ENCODE measurements around the gene RASA3.
"Not testable (repeated sequence)": the region's sequence is repeated elsewhere in the genome, so short reads cannot be mapped to it uniquely, and the experiment has no call there.

RASA3 gene

DNA sequence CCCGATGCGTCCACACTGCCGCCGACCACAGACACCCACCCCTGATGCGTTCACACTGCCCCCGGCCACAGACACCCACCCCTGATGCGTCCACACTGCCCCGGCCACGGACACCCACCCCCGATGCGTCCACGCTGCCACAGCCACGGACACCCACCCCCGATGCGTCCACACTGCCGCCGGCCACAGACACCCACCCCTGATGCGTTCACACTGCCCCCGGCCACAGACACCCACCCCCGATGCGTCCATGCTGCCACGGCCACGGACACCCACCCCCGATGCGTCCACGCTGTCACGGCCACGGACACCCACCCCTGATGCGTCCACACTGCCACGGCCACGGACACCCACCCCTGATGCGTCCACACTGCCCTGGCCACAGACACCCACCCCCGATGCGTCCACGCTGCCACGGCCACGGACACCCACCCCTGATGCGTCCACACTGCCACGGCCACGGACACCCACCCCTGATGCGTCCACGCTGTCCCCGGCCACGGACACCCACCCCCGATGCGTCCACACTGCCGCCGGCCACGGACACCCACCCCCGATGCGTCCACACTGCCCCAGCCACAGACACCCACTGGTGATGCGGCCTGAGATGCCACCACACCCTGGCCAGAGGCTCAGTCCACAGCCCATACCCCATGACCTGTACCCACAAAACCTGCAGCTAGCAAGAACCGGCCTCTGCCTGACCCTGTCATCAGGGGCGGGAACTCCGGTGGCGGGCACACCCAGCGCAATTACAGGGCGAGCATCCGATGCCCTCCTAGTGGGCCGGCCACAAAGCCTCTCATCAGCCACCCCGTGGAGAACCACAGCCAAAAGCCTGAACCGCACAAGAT is 28.4 kb downstream of the RASA3 start:
- no peak for FAIRE-seq
- no peak for DNase-seq (ENCODE audit: insufficient read length, low spot score)

DNA sequence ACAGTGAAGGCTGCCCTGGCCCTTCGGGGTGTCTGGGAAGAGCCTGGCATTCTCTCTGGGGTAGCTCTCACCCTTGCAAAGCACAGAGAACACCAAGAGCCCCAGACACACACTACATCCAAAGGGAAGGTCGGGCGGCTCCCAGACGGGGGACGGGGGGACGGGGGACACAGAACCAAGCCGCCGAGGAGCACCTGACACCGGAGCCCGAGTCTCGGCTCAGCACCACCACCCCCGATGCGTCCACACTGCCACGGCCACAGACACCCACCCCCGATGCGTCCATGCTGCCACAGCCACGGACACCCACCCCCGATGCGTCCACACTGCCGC is 29.2 kb downstream of the RASA3 start:
- DNase-seq (ENCODE audit: insufficient read length, low spot score); FAIRE-seq: not testable (repeated sequence)

DNA sequence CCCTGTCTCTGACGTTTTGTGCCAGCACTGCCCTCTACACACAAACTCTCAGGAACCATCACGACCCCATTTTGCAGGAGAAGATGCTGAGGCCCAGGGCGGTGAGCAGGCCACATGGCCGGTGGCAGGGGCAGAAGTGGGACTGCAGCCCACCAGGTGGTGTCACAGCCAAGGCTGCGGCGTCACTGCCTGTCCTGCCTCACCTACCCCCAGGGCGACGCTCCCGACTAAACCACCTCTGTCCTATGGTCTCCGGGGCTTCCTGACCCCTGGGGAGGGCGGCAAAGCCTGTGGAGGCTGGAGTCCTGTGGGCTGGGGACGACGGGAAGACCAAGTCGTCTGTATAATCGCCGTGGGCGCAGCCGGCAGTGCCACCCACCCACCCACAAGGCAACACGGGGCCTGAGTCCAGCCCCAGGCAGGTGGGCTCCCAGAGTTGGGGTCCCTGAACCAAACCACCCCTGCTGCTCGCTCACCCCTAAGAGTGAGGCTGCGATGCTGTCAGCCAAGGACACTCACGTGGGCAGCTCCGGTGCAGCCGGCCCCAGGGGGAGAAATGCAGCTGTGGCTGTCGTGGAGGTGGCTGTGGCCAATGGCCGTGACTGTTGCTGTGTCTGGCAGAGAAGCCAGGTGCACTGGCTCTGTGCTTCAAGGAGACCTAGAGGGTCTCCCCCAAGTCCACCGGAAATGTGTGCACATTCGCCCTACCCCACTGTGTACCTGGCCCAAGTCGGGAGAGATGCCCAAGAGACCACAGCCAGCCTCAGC is 29.7 kb downstream of the RASA3 start:
- DNase-seq (ENCODE audit: insufficient read length, low spot score) = no peak
- no peak for FAIRE-seq

GRCh38 chr13:114102131-114102520 is 30.3 kb downstream of the RASA3 start:
- DNase-seq (ENCODE audit: insufficient read length, low spot score) (no peak), FAIRE-seq (no peak)

DNA sequence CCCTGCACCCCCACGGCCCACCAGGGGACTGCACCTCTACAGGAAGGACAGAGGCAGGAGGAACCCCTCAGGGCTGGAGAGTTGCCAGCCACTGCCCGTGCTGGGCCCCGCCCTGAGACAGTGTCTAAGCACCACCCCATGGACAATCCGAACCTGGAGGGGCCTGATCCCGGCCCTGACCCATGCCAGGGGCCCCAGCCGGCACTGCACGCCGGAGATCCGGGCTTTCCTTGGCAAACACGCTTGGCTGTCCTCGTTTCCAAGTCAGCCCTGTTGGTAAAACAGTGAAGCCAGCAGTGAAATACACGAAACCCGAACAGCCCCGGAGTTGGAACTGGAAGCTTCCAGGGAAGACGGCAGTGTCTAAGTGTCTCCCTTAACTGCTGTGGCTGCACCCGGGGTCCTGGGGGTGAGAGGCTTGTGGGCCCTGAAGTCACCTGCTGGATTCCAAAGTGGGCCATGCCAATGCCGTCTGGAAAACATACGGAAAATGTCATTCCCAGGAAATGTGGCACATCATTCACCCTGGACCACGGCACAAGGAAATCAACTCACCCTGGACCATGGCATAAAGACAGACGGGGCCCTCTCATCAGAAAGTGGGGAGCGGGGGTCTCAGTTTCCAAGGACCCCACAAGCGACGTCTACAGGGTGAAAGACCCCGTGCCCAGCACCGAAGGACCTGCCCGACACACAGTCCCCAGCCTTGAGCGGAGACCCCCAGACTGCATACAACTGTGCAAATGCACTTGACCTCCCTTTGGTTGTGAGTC is 30.9 kb downstream of the RASA3 start:
- FAIRE-seq = no peak
- DNase-seq (ENCODE audit: insufficient read length, low spot score) = no peak

GRCh38 chr13:114100446-114101357 is 31.7 kb downstream of the RASA3 start:
- no peak for FAIRE-seq

GRCh38 chr13:114099918-114100445 is 32.4 kb downstream of the RASA3 start:
- DNase-seq (ENCODE audit: insufficient read length, low spot score) = no peak

More at GRCh38 chr13:114100446-114101357, 31.7 kb downstream of the RASA3 start:
- DNase-seq (ENCODE audit: insufficient read length, low spot score) = no peak

DNA sequence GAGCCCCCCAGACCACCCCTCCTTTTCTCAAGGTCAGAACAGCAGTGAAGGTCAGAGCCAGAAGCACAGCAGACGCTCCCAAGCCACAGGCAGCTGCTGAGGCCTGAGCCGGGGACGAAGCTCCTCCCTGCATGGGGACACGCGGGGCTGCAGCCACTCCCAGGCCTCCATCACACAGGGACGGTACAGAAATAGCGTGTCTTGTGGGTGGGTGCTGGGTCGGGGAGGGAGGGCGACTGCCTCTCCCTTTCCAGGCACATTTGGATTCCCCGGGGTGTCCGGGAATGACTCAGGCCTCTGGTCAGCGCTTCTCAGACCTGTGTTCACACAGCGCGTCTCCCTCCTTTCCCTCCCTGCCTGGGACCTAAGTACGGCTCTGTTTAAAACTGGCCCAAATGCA is 33.2 kb downstream of the RASA3 start:
- no peak for FAIRE-seq
- DNase-seq (ENCODE audit: insufficient read length, low spot score) = no peak

More at GRCh38 chr13:114099918-114100445, 32.4 kb downstream of the RASA3 start:
- FAIRE-seq = no peak

DNA sequence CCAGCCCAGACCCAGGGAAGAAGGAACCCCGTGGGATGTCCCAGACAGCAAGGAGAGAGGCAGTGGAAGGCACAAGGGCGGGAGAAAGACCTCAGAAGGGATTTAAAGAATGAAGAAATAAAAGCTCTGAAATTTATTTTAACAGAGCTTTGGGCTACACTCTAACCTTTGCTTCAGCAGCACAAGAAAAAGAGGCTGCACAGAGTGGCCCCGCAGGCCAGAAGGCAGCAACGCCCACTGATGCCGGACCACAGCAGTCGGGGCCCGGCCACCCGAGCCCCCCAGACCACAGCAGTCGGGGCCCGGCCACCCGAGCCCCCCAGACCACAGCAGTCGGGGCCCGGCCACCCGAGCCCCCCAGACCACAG is 33.8 kb downstream of the RASA3 start:
- FAIRE-seq; DNase-seq (ENCODE audit: insufficient read length, low spot score): not testable (repeated sequence)

DNA sequence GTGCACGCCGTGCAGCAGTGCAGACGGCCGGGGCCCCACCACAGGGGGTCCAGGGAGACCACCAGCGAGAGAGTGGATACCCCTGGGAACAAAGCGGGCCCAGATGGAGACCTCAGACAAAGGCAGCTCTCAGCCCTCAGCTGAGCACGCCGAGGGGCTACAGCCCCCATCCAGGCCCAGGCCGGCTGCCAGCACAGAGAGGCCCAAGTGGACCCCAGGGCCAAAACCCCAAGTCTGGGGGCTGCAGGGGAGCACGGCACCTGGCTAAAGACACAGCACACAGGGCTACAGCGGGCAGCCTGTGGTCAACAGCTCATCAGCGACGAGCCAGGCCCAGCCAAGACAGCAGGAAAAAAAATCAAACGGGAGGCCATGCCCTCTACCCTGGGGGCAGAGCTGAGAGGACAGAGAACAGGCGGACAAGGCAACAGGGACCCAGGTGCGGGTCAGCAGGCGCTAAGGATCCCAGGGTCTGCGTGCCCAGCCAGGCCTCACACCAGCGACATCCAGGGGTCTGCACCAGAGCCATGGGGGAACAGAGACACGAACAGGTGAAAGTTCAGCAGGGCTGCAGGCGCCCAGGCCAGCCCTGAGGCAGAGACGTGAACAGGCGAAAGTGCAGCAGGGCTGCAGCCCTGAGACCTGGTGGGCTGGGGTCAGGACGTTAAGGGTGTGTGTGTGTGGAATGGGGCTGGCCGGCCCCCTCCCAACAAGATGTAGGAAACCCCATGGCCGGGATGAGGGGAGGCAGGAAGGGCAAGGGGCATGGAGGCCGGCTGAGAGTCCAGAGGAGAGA is 34.3 kb downstream of the RASA3 start:
- DNase-seq (ENCODE audit: insufficient read length, low spot score) = no peak
- no peak for FAIRE-seq

GRCh38 chr13:114097212-114097892 is 35.1 kb downstream of the RASA3 start:
- DNase-seq (ENCODE audit: insufficient read length, low spot score) = no peak
- FAIRE-seq = no peak

GRCh38 chr13:114096811-114097211 is 35.6 kb downstream of the RASA3 start:
- no peak for DNase-seq (ENCODE audit: insufficient read length, low spot score)
- no peak for FAIRE-seq

GRCh38 chr13:114096031-114096485 is 36.4 kb downstream of the RASA3 start:
- FAIRE-seq (no peak), DNase-seq (ENCODE audit: insufficient read length, low spot score) (no peak)

GRCh38 chr13:114095486-114095885 is 36.9 kb downstream of the RASA3 start:
- no peak for FAIRE-seq

DNA sequence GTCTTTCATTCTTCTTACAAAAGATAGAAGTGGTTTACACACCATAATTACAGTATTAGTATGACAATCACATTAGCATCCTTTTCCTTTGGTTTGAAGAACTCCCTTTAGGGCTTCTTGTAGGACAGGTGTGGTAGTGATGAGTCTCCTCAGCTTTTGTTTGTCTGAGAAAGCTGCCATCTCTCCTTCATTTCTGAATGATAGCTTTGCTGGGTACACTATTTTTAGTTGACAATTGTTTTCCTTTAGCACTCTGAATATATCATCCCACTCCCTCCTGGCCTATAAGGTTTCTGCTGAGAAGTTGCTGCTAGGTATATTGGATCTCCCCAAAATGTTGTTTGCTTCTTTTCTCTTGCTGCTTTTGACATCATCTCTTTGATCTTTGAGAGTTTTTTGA is 39.3 kb downstream of the RASA3 start:
- FAIRE-seq = no peak
- no peak for DNase-seq (ENCODE audit: insufficient read length, low spot score)

More at GRCh38 chr13:114095486-114095885, 36.9 kb downstream of the RASA3 start:
- no peak for DNase-seq (ENCODE audit: insufficient read length, low spot score)

GRCh38 chr13:114092468-114092867 is 40.0 kb downstream of the RASA3 start:
- FAIRE-seq (no peak), DNase-seq (ENCODE audit: insufficient read length, low spot score) (no peak)

- DNase-seq (ENCODE audit: insufficient read length, low spot score) = no peak
- no peak for FAIRE-seq
Observed at GRCh38 chr13:114090476-114090875, 41.9 kb downstream of the RASA3 start.

- DNase-seq (ENCODE audit: insufficient read length, low spot score) = no peak
- FAIRE-seq = no peak
Observed at GRCh38 chr13:114089751-114090400, 42.5 kb downstream of the RASA3 start.

Data from HTR-8/SVneo (cell line).